NCI-H2227 treated with DMSO at 0.1 percent for 48 hours (cell line): Measurements from ENCODE around the gene NOL7.

Source experiments
- DNase-seq: peaks from one replicate; lab custom pipeline; 2025; lab: John Stamatoyannopoulos, UW

The NOL7 gene

GRCh38 chr6:13614926-13615791 is at the start of gene NOL7:
TSS of gene NOL7 (plus strand) at chr6:13615335. CDS start at chr6:13615359, 24 bp downstream.
- DNase-seq = peak; percentile 97

DNA sequence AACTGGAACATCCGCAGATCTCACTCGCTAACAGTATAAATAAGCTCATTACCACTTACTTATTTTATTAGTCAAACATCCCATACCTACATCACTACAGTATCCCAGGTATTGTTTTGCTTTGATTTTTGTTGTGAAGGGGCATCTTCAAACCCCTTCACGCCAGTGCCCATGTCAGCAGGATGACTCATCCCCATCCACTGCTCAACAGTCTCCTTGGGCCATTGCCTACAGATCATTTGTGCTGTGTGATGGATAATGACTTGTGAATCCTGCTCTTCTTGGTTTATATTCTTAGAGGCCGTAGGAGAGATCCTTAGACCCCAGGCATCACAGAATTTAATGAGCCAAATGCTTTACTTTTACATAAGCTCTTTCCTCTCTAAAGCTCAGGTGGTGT is 49.2 kb upstream of the NOL7 start:
- no peak for DNase-seq

- DNase-seq = no peak
Observed at GRCh38 chr6:13566500-13566899, 48.6 kb upstream of the NOL7 start.

- no peak for DNase-seq
Observed at GRCh38 chr6:13568970-13569369, 46.2 kb upstream of the NOL7 start.

DNA sequence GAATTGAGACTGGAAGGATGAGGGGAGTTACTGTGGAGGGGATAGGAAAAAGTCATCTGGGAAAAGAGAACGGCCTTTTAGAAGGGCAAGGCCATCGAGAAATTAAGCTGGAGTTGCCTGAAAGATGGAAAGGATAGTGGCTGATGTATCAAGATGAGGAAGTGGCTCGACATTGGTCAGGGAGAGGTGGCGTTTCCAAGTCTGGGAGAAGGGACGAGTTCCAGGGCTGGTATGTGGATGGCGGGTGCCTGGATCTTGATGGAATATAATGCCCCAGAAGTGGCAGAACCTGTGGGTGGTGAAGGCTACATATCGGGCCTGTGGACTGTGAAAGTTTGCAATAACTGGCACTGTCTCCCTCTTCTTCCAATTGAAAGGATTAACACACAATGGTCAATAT is 42.9 kb upstream of the NOL7 start:
- DNase-seq = no peak

DNA sequence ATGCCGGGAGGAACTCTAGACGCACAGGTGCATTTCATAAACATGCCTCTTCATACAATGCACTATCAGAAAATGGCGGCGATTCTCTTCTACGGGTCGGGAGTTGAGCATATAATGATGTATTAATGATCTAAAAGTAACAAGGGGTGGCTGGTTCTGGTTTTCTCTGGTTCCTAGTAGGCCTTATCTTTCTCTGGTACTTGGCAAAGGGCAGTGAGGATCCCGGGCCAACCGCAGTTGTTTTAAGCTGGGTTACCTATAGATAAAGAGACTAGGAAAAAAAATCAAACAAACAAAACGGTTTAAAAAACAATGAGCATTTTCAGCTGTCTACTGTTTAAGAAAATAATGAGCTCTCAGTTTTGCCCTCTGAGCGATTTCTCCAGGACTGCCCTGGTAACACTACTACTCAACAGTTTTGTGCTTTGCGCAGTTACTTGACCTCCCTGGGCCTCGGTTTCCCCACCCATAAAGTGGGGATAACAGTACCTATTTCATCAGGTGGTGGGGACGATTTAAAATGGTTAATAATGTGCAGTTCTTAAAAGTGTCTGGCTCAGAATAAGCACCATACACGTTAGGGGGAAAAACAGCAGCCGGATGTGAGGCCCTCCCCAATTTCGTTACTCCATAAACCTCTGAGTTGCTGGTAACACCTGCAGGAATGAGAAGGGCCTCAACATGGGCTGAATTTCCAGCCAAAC is 42.0 kb upstream of the NOL7 start:
- no peak for DNase-seq

- DNase-seq = peak; percentile 54
Observed at GRCh38 chr6:13573669-13574110, 41.4 kb upstream of the NOL7 start.

DNA sequence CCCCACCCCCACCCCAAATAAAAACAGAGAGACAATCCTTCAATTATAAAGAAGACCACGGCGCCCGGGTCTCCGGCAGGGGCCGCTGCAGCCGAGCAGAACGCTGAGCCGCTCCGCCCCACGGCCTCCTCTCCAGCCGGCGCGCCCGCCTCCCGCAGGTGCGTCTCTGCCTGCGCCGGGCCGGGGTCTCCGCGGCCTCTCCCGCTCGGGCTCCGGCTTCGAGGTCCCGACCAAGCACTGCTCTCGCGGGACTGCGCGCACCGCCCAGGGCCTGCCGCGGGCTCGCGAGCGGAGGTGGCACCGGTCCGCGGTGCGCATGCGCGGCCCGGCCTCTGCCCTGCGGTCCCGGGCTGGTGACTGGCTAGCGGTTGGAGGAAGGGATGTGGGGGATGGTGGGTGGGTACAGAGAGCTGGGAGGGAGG is 41.0 kb upstream of the NOL7 start:
- peak; percentile 95 for DNase-seq

DNA sequence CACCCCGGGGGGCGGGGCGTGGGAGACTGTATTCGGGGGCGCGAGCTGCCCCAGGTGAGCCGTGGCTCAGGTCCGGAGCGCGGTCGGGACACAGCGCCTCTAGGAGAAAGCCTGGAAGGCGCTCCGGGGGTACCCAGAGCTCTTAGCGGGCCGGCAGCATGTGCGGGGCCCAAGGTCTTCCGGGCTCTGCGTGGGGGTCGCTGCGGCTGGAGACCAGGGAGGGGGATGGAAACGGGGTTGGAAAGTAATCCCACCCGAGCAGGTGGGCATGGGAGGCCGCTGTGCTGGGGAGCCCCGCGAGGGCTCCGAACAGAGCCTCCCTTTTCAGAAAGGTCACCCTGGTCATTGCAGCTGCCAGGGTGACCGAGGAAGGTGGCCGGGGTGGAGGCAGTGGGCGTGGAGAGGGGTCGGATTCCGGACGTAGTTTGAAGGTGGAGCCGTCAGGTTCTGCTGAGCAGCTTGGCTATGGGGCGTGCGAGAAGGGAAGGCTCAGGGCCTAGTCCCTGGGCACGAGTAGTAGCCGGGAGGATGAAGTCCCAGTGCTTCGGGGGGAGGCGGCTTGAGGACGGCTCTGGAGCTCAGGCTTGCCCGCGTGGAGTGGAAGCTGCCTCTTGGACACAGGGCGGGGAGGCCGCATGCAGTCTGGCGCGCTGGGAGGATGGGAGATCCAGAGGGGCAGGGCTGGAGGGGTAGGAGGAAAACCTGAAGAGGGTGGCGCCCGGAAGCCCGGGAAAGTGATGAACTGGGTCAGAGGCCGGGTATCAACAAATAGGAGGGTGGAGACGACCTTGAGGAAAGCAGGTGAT is 40.4 kb upstream of the NOL7 start, which contains the start of gene SIRT5:
Gene SIRT5, plus strand, starts transcription at position 31 of the 806 bp plus-strand sequence. CDS start 9,510 bp downstream, outside the sequence.
- peak; percentile 96 for DNase-seq

DNA sequence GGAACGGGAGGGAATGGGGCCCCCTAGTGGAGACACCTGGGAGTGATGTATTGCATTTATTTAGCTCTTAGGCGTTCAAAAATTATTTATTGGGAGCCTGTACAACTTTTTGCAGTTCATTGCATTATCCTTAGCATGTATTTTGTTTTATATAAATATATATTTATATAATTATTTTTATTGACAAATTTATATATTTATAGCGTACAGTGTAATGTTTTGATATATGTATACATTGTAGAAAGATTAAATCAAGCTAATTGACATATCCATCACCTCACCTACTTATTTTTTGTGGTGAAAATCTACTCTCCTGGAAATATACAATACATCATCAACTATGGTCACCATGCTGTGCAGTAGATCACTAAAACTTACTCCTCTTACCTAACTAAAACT is 39.8 kb upstream of the NOL7 start:
- no peak for DNase-seq

GRCh38 chr6:13576017-13576416 is 39.1 kb upstream of the NOL7 start:
- DNase-seq = no peak

DNA sequence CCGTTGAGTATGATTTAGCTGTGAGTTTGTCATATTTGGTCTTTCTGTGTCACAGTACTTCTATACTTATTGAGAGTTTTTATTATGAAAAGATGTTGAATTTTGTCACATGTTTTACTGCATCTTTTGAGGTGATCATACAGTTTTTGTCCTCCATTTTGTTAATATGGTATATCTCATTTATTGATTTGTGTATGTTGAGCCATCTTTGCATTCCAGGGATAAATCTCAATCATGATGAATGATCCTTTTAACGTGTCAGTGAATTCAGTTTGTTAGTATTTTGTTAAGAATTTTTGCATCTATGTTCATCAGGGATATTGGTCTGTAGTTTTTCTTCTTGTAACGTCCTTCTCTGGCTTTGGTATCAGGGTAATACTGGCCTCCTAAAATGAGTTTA is 37.2 kb upstream of the NOL7 start:
- no peak for DNase-seq

DNA sequence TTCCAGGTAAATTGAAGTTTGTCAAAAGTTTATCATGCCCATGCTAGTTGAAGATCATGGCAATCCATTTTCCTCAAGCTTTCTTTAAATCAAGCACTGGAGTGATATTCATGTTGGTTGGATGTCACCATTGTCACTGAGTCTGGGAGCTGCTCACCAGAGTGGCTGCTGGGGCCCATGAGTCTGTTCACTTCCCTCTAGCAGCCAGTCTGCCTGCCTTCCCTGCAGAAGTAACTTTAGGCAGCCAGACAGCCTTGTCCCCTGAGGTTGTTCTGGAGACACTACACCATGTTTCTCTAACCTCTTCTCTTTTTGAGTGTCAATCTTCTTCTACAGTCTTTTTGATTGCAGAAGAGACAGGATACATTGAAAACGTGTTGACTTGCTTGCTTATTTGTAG is 35.2 kb upstream of the NOL7 start:
- no peak for DNase-seq

- DNase-seq = no peak
Observed at GRCh38 chr6:13581700-13582229, 33.4 kb upstream of the NOL7 start.

GRCh38 chr6:13586603-13587542 is 28.3 kb upstream of the NOL7 start:
- DNase-seq = no peak

DNA sequence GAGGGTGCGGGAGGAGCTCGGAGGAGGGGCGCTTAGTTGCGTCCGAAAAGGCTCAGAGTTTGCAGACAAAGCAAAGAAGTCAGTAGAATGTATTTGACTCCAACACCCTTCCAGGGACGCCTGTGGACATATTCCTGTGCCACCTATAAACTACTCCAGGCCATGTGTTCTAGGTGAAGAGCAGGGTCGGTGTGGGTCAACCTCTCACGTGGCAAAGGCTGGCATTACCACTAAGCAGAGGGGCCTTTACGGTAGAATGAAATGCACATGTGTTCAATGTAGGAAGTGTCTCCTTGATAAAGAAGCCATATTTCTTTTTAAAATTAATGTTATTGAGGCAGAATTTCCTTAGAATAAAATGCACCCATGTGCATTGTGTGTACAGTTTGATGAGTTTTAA is 25.3 kb upstream of the NOL7 start:
- no peak for DNase-seq

DNA sequence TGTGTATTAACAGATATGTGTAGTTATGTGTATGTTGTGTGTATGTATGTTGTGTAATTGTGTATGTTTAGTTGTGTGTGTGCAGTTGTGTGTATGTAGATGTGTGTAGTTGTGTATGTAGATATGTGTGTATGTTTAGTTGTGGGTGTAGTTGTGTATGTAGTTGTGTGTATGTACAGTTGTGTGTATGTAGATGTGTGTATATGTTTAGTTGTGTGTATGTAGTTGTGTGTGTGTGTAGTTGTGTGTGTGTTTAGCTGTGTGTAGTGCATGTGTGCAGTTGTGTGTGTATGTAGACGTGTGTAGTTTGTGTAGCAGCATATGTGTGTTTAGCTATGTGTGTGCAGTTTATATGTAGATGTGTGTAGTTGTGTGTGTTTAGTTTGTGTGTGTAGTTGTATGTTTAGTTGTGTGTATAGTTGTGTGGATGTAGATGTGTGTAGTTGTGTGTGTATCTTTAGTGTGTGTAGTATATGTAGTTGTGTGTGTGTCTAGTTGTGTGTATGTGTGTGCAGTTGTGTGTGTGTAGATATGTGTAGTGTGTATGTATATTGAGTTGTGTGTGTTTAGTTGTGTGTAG is 24.5 kb upstream of the NOL7 start:
- DNase-seq = no peak

GRCh38 chr6:13591205-13591921 is 23.8 kb upstream of the NOL7 start:
- no peak for DNase-seq

DNA sequence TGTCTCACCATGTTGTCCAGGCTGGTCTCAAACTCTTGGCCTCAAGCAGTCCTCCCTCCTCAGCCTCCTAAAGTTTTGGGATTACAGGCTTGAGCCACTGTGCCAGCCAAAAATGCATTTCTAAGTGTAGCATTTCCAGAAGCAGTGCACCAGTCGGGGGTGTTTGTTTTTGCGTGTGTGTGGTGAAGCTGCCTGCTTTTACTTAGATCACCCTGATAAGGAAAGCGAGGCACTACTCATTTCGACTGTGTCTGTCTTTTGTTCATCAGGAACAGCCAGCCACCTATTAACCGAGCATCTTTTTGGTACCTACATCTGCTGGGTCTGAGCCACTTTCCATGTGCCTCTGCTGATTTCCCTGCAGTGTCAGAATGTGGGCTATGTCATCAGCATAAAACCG is 22.0 kb upstream of the NOL7 start:
- DNase-seq = no peak

- DNase-seq = no peak
Observed at GRCh38 chr6:13593720-13594119, 21.4 kb upstream of the NOL7 start.
